HL-60 (cell line): ENCODE measurements around the gene IFI44L.

Source experiments
- CTCF ChIP-seq: IDR thresholded peaks from one replicate; pipeline ENCODE4 v1.5.1; 2011; ENCODE audit warnings: low read length, control low read depth, inconsistent platforms; ENCODE audit not compliant: insufficient read depth
- GABPA ChIP-seq: IDR thresholded peaks from 2 replicates; pipeline ENCODE4 v1.6.1; 2012; ENCODE audit warnings: low read depth
- POLR2AphosphoS5 ChIP-seq: IDR thresholded peaks from 2 replicates; pipeline ENCODE4 v1.6.1; 2012; ENCODE audit warnings: low read depth
- REST ChIP-seq: IDR thresholded peaks from 2 replicates; pipeline ENCODE4 v1.6.1; 2012; ENCODE audit warnings: low read depth; ENCODE audit not compliant: insufficient replicate concordance
- SPI1 ChIP-seq: IDR thresholded peaks from 2 replicates; pipeline ENCODE4 v1.6.1; 2012; ENCODE audit warnings: low read depth, mild to moderate bottlenecking, borderline replicate concordance

- TF ChIP-seq CTCF (no peak), POLR2AphosphoS5 (no peak), REST (no peak), GABPA (no peak), SPI1 (no peak)
Observed at GRCh38 chr1:78649628-78650027, 29.4 kb downstream of the IFI44L start, which contains the start of gene IFI44.
